ENCODE measurements around the gene ADPRM. TPM values are rescaled to one million over a fixed set of nuclear protein-coding genes. Genes with fewer than 3 reads are reported as not detected.

ADPRM gene
- total RNA-seq, 1 experiment from 2014 or later, result 7.9 TPM

DNA sequence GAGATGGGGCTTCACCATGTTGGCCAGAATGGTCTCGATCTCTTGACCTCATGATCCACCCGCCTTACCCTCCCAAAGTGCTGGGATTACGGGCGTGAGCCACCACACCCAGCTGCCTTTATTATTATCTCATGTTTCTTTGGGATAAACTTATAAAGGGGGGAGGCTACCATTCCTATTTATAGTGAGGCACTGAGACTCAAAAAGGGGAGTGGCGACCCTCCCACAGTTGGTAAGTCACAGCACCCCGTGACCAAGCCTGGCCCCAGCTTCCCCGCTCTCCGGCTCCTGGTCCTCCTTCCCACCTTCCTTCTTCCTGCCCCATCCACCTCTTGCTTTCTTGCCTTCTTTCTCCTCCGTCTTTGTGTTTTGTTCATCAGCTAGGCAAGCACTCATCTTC, 45.5 kb upstream of the ADPRM start:
- no TSS peak for BruUV-seq (replicated peaks)
- ATAC-seq (no peak), DNase-seq (ENCODE audit: low read depth, low spot score) (no peak)
- TF ChIP-seq, protein P1, sequence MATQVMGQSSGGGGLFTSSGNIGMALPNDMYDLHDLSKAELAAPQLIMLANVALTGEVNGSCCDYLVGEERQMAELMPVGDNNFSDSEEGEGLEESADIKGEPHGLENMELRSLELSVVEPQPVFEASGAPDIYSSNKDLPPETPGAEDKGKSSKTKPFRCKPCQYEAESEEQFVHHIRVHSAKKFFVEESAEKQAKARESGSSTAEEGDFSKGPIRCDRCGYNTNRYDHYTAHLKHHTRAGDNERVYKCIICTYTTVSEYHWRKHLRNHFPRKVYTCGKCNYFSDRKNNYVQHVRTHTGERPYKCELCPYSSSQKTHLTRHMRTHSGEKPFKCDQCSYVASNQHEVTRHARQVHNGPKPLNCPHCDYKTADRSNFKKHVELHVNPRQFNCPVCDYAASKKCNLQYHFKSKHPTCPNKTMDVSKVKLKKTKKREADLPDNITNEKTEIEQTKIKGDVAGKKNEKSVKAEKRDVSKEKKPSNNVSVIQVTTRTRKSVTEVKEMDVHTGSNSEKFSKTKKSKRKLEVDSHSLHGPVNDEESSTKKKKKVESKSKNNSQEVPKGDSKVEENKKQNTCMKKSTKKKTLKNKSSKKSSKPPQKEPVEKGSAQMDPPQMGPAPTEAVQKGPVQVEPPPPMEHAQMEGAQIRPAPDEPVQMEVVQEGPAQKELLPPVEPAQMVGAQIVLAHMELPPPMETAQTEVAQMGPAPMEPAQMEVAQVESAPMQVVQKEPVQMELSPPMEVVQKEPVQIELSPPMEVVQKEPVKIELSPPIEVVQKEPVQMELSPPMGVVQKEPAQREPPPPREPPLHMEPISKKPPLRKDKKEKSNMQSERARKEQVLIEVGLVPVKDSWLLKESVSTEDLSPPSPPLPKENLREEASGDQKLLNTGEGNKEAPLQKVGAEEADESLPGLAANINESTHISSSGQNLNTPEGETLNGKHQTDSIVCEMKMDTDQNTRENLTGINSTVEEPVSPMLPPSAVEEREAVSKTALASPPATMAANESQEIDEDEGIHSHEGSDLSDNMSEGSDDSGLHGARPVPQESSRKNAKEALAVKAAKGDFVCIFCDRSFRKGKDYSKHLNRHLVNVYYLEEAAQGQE (IDR thresholded peaks at IDR 0.05; ENCODE audit: low read depth), result no peak
- TF ChIP-seq, protein P2, sequence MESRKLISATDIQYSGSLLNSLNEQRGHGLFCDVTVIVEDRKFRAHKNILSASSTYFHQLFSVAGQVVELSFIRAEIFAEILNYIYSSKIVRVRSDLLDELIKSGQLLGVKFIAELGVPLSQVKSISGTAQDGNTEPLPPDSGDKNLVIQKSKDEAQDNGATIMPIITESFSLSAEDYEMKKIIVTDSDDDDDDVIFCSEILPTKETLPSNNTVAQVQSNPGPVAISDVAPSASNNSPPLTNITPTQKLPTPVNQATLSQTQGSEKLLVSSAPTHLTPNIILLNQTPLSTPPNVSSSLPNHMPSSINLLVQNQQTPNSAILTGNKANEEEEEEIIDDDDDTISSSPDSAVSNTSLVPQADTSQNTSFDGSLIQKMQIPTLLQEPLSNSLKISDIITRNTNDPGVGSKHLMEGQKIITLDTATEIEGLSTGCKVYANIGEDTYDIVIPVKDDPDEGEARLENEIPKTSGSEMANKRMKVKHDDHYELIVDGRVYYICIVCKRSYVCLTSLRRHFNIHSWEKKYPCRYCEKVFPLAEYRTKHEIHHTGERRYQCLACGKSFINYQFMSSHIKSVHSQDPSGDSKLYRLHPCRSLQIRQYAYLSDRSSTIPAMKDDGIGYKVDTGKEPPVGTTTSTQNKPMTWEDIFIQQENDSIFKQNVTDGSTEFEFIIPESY (IDR thresholded peaks at IDR 0.05; ENCODE audit: extremely low read depth, insufficient replicate concordance, low read length), result no peak
- TF ChIP-seq ELF1 (IDR thresholded peaks at IDR 0.05; ENCODE audit: borderline replicate concordance, low read depth), result no peak
- H3K9me2 ChIP-seq (ENCODE audit: insufficient read depth), result no peaks in the 10 kb centered on the region
- ChIA-PET POLR2A (no interaction called here), CTCF (no interaction called here), RAD21 (ENCODE audit: low non-redundant PET in 1 of 2, low total read pairs in 2 of 2, uncharacterized antibody in 2 of 2, unreplicated experiment in 2 of 2) (no interaction called here)
- no peak overlapping the region for H2AFZ ChIP-seq (ENCODE audit: low read depth, low read length, poor library complexity, severe bottlenecking)
- no peaks in the 10 kb centered on the region for H3K27me3 ChIP-seq (ENCODE audit: insufficient read depth, low read length)
- H3K36me3 ChIP-seq (ENCODE audit: control insufficient read depth in 1 of 2, insufficient read depth in 2 of 2, low read length in 2 of 2), result no peaks in the 10 kb centered on the region
- intact Hi-C loops (cut with micrococcal nuclease), result no loop called here
- H3K79me2 ChIP-seq (ENCODE audit: insufficient read depth, low read length), result no peaks in the 10 kb centered on the region
- no peak overlapping the region for H3K27ac ChIP-seq (ENCODE audit: low read depth, low read length)
- H3K9me3 ChIP-seq (ENCODE audit: control insufficient read depth in 1 of 2, insufficient read depth in 1 of 2, low read depth in 1 of 2, low read length in 2 of 2), result no peaks in the 10 kb centered on the region
- H3K4me1 ChIP-seq (ENCODE audit: control insufficient read depth in 1 of 2, insufficient read depth in 2 of 2, low read length in 2 of 2), result no peaks in the 10 kb centered on the region
- H3K9ac ChIP-seq (ENCODE audit: low read length), result no peak overlapping the region
- no peaks in the 10 kb centered on the region for H4K20me1 ChIP-seq (ENCODE audit: insufficient read depth)
- no peak overlapping the region for H3K4me2 ChIP-seq (ENCODE audit: low read length)
- no peak overlapping the region for H3K4me3 ChIP-seq (replicated peaks in 1 of 2; ENCODE audit: low read depth in 1 of 2, low read length in 2 of 2)
